DMS79 (cell line): Measurements from ENCODE around the gene TECTB.

Source experiments
- DNase-seq: peaks from one replicate; lab custom pipeline; 2025; lab: John Stamatoyannopoulos, UW

Gene TECTB

DNA sequence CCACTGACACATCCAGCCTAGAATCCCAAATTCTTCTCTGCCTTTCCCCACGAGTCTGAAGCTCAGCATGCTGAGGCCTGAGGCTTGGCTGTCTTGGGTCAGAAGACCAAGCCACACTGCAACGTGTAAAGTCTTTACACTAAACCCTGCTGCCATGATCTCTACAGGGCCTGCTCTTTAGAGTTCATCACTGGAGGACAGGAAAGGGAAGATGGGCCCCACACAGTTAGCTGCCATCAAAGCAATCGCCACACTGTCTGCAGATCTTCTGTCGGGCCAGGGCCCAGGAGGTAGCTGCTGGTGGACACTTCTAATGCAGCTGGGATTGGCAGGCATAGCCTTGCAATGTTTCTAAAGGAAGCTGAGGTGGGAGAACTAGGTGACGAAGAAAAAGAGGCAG, 8.4 kb upstream of the TECTB start:
- DNase-seq = no peak

DNA sequence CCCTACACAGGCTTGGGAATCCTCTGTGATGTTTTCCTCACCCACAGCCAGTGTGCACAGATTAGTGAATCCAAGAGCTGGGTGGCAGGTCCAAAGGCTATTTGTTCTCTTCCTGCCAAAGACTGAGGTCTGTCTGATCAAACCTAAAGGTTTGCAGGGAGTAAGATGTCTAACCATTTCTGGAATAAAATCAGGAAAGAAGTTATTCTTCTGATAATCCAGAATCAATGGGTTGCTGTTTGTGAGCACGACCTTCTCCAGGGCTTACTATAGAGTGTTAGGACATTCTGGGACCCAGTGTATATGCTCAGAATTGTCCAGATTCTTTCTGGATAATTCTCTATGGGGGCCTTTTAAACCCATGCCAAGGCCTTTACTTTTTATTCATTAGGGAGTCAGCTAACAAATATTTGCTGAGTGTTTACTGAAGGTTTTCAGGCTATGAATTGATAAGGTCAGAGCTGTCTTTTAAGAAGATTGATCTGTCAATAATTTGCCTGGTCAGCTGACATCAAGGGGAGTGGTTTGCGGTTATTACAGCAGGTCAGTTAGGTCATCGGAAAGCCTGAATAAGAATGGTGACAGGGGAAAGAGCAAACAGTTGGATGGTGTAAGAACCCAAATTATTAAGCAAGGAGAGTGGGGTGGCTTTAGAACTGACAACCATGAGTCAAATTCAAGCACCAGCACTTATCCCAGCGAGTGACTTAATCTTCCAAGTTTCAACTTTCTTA, 7.5 kb upstream of the TECTB start:
- no peak for DNase-seq

DNA sequence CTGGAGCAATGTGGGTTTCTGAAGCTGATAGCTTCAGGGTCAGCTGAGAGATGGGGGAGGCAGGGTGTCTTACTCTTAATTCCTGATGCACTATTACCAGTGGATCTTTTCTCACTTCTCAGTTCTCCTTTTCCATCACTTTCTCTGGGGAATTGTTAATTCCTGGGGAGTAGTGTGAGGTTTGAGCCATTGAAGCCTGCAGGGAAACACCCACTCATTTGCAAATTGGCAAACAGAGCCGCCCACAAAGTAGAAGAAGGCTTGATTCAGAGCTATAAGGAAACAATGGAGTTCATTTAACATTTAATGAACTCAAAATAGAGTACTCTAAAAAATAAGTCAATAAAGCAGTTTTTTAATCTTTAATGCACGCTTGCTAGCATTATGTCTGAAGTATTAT, 4.3 kb upstream of the TECTB start:
- DNase-seq = no peak

DNA sequence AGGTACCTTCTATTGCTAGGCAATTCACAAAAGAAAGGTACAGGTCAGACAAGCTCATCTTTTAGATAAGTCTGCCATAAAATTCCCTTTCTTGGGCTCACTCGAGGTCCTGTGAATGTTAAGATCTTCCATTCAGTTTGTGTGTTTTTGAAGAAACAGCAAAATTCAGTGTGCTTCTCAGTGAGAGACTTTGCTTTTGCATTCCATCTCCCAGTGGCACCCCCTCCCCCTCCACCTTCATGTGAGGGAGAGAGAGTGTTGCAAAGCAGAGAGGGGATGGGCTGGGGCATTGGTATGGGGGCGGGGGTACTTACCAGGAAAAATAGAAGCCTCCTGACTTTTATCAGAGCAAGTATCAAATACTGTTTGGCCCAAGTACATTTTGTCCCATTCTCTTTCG, 3.8 kb upstream of the TECTB start:
- no peak for DNase-seq

DNA sequence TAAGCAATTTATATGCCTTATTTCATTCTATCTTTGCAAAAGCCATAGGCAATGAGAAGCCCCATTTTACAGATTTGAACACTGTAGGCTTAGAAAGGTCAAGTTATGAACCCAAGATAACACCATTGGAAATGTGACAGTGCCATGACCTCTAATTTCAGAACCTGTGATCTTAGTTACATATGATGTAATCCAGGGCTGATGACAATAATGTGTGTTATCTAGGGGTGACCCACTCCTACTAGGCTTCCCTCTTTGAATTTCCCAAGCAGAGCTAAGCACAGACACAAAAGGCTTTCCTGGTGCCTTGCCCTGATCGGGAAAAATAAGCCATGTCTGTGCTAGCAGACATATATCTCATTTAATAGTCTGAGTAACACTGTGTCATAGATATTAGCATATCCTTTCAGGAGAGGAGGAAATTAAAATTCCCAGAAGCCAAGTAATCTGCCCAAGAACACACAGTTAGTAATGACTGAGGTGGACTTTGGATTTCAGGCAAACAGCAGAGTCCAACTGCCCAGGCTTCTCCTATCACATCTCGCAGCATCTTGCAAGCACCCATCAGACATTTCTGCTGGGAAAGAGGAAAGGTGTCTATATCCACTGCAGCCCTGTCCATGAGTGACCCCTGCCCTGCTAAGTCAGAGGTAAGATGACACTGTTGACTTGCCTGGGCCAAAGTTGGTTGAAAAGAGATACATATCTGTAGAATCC, 2.8 kb upstream of the TECTB start:
- DNase-seq = no peak

DNA sequence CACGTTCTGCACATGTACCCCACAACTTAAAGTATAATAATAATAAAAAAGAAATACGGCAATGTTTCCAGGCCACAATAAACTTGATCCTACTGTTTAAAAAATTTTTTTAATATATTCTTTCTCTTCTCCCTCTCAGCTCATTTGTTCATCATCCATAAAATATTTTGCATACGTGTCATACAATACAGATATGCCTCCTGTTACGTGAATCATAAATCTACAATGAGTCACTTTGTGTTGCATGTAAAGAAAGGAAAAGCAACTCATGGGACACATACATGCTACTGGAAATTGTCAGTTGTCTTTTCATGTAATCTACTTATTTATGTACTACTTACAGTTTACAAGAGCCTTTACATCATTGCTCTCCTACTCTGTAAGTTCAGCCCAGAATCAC, 1.1 kb upstream of the TECTB start:
- DNase-seq = no peak

DNA sequence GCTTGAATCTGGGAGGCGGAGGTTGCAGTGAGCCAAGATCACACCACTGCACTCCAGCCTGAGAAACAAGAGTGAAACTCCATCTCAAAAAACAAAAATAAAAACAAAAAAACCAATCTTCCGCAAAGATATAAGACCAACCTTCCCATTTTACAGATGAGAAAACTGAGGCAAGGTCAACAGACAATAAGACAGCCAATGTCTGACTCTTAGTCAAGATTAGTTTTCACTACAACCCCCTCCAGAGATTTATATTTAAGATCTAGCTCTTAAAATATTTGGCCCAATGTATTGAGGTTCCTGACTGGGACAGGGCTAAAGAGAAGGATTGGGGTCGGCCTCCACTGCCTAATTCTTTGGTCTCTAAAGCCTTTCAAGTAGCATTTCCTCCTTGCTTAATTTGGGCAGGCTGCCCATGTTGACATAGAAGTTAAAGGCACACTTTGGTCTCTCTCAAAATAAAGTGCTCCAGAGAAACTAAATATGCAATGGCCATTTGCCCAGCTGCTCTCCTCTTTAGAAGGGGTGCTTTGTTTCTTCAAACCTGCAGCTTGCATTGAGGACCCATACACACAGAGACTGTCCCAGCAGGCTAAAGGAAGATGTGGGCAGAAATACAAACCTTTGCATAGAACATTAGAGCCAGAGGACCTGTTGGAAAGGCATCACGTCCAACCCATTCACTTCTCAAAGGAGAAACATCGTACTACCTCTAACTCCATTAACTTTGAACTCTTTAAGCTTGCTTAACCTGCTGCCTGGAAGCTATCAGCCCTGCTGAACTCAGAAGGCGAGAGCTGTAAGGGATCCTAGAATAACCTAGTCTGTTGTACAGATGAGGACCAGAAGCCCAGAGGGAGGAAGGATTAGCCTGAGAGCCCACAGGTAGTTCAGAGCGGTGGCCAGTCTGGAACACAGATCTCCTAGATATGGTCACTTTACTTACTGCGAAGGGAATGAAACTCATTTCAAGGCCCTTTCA, 3.9 kb downstream of the TECTB start:
- peak; percentile 53 for DNase-seq

DNA sequence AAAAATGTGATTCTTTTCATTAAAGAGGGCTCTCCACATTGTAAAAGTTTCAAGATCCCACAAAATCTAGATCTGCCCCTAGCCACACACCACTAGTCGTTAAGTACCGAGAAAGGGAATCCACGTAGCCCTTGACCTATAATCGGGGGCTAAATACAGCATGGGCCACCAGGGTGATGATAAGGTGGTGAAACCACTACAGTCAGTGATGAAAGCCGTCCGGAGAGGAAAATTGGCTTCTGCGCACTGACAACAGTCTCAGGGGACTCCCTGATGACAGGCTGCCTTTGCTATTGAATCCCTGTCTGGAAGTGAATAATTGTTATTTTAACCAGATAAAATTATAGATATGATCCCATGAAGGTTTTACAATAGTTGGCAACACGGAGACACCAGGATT, 4.6 kb downstream of the TECTB start:
- DNase-seq = no peak

DNA sequence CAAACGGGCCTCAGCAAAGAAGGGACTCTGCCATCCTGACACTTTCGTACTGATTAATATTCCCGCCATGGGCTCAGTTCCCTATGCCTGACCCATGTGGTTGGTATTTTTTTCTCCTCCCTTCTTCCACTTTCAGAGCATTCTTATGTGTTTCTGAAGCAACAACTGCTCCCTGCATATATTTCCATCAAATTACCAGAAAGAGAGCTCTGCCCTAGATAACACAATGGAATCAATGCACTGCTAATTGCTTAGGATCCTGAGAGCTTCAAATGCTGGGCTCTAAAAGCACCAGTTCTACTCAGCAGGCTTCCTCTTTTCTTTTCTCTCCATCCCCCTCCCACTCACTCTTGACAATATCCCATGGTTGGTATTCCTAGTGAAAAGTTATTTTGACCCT, 5.3 kb downstream of the TECTB start:
- DNase-seq = no peak

DNA sequence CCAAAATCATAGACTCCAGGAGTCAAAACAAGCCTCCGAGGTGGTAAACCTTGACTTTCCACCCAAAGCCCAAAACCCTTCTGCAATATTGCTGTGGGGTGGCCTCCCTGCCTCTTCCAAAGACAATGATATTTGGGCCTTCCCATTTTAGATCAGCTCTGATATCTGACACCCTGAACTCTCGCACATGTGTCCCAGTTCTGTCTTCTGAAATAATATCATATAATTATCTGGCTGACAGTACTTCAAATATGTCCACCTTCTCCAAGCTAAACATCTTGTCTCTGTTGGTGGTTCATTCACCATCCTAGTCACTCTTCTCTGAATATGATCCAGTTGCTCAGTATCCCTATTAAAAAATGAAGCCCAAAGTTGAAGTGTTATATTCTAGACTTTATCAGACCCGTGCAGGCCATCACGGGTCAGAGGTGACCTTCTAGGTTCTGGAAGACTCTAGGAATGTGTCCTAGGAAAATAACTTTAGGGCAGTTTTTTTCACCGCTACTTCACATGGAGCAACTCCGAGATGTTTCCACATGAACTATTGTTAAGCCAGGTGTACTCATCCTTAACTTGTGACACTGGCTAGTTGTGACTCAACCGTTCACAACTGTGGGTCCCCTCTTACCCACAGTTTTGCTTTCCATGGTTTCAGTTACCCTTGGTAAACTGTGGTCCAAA, 6.3 kb downstream of the TECTB start:
- DNase-seq = no peak

DNA sequence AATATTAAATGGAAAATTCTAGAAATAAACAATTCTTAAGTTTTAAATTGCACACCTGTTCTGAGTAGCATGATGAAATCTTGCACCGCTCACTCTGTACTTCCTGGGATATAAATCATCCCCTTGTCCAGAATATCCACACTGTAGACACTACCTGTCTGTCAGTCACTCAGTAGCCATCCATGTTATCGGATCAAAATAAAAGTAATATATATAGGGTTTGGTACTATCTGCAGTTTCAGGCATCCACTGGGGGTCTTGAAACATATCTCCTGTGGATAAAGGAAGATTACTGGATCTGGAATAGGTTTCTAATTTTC, 6.8 kb downstream of the TECTB start:
- DNase-seq = no peak

DNA sequence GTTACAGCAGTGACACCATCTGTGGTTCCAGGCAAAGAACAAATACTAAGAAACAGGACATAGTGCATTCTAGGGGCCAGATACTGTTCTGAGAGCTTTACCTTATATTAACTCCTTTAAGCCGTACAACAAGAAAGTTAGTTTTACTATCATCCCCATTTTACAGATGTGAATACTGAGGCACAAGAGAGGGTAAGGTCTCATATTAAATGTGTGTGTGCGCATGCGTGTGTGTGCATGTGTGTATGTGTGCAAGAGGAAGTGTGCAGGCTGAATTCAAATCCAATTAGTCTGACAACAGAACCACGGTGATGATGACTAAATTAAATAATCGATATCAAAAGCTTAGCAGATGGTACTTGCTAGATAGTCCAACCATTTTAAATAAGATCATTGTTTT, 11.0 kb downstream of the TECTB start:
- DNase-seq = no peak

DNA sequence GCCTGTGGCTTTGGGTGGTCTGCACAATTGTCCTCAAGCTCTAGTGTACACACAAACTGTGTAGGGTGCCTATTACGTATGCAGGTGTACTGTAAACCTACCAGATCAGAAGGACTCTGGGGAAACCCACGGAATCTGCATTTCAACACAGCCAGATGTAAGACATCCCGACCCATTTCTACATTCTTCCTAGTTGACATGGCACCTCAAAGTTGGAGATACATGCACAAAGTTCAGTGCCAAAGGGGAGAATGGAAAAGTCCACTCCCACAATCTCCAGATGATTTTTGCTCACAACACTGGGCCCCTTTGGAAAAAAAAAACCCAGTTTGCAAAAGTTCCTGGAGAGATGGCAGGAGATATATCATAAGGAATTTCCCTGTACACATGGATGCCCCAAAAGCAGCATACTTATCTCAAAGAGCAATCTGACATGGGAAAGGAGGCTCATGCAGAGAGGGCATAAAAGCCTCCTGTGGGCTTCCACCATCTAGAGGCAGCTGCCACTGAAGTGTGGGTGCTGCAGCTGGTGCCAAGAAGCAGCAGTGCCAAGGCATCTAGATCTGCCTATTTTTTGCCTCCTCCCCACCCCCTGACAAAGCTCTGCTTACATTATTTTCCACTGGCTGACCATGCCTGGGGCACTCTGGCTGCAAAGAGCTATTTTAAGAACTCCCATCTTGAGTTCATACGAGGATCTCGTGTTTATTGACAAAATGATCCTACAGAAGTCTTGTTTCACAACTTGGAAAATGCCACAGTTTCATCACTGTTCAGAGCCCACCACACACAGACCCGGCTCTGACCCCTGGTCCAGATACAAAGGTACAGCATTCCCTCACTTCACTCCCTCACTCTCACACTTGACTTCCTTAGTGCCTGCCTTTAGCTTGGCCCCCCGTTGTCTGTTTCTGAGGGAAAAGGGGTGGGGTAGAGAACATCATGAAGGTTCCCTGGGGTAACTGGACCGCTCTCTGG, 12.9 kb downstream of the TECTB start:
- DNase-seq = peak; percentile 0

DNA sequence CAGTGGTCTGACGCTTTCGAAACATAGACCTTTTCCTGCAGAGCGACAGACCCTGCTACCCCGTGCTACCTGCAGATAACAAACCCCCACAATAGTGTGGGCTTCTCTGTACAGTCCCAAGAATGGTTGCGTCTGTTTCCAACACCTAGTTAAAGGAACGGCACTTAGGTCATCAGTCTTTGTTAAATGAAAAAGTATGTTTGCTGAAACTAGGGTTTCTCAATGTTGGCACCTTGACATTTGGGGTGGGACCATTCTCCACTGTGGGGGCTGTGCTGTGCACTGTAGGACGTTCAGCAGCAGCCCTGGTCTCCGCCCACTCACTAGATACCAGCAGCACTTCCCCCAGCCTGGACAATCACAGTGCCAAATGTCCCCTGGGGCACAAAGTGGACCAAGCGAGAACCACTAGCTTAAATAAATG, 13.7 kb downstream of the TECTB start:
- DNase-seq = no peak

DNA sequence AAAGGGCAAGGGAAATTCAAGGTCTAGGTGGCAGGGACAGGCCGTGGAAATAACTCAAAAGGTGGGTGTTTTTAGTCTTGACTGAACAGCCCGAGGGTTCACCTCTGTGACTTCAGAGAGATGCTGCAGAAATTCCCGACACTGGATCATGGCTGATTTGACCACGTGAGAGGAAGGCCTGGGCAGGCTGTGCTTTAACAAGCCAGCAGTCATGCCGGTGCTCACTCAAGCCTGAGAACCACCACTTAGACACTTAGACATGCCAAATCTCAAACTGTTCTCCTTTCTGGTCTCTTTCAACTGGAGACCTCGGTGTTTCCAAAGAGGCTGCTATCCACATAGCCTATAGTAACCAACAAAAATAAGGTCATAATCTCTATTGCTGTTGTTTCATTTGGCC, 15.4 kb downstream of the TECTB start:
- DNase-seq = no peak

DNA sequence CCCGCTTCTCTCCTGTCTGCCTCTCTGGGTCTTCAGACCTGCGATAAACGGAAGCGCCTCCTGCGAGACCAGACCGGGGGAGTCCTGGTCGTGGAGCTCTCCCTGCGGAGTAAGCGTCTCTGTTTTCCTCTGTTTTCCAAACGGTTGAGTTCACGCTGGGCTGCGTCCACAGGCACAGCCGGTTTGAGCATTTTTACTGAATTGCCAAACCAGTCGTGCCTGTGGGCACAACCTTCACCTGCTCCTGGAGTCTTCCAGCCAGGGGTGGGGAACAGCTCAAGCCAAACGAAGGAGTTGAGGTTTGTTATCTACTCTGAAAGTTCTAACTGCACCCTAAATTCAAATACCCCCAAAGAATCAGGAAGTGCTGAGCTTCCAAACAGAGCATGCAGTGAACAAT, 16.3 kb downstream of the TECTB start:
- no peak for DNase-seq

DNA sequence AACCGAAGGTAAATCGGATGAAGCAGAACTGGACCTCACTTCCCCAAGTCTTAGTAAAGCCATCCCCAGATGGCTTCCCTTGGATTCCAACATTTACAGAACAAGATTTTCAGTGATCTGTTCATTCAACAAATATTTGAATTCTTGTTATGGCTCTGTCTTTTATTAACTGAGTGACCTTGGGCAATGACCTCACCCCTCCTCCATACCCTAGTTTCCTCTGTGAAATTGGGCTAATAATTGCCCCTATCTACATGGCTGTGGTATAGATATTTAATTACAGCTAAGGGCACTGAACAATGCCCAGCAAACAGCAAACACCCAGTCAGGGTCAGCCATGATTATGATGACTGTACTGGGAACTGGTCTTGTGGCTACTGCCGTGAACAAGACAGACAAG, 19.1 kb downstream of the TECTB start:
- DNase-seq = no peak

DNA sequence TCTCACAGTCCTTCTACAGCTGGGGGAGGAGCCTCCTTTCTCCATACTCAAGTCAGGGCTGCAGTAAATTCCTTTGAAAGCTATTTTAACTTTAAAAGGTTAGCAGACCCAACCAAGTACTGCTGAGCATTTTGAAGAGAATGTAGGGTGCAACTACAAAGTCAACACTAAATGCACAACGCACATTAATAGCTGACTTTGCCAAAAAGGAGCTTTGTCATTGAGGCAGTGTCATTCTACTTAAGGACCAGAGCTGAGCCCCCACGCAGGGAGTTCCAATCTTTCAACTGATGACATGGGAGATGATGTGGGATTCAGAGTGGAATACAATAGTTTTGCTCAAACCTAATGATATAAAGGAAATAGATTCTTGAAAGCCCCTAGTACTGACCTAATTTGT, 20.3 kb downstream of the TECTB start:
- no peak for DNase-seq

DNA sequence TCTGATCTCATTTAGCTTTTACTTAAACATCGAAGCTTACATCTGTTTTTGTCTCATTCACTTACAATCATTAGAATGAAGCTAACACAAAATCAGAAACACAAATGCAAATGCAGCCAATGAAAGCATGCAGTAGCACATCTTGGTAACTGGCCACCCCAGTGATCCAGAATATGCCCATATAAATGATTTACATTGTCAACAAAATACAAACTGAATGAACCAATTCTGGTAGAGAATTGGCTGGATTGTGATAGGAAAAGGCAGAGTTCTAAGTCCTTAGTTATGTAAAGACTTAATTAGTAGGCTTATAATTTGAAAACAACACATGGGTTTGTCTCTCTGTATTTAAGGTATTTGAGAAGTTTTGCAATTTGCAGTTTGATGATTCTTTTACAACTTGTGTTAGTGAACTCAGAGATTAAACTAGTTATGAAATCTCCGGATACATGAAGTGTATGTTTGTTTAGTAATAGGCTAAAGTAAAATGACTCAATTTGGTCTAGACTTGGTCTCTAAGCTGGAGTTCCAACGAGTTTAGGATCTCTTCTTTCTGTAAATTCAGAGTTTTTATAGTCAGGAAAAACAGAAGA, 21.2 kb downstream of the TECTB start:
- DNase-seq = no peak

DNA sequence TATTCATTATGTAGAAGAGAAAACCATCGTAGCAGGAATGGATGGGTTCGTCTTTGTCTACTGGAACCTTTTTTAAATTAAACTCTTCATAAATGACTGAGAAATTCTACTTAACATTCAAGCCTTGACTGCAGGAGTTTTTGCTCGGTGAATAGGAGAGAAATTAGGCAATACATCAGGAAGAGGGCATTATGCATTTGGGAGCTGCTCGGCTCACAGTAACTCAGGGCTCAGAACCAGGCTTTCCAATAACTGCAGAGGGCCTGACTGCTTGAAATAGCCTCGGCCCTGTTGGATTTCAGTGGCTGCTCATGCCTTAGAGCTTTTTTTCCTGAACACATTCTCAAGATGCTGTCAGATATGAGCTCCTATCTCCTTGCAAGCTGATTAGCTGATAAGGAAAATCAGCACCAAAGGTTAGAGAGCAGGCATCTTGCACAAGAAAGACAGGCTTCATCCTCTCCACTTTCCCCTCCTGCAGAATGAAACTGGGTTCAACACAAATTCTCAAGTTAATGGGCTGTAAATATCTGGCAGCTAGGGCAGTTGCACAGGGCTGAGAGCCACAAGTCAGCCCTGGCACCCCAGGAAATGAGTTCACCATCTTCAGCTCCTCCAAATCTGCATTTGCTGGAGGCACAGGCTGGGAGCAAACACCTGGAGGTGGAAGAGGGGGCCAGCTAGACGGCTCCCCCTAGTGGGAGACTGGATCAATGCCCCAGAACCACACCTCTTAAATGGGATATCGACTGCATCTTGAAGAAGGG, 24.3 kb downstream of the TECTB start:
- peak; percentile 11 for DNase-seq
